ENCODE data around the gene DNASE1L3. TPM values are rescaled to one million over a fixed set of nuclear protein-coding genes. Genes with fewer than 3 reads are reported as not detected.

DNASE1L3 gene
- total and polyA plus RNA-seq, 2 of the 8 experiments (the other 6 are each of a cell fraction or from before 2014, with no cell fraction given) = not detected

DNA sequence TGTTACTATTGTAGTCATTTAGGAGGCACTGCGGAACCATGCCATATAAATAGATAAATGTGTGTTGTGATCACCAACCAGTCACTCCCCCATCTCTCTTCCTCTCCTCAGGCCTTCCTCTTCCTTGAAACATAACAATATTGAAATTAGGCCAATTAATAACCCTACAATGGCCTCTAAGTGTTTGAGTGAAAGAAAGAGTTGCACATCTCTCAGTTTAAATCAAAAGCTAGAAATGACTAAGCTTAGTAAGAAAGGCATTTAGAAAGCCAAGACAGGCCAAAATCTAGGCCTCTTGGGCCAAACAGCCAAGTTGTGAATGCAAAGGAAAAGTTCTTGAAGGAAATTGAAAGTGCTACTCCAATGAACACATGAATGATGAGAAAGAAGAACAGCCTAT lies 8.1 kb upstream of the DNASE1L3 start (continued):
- TF ChIP-seq, protein P1, sequence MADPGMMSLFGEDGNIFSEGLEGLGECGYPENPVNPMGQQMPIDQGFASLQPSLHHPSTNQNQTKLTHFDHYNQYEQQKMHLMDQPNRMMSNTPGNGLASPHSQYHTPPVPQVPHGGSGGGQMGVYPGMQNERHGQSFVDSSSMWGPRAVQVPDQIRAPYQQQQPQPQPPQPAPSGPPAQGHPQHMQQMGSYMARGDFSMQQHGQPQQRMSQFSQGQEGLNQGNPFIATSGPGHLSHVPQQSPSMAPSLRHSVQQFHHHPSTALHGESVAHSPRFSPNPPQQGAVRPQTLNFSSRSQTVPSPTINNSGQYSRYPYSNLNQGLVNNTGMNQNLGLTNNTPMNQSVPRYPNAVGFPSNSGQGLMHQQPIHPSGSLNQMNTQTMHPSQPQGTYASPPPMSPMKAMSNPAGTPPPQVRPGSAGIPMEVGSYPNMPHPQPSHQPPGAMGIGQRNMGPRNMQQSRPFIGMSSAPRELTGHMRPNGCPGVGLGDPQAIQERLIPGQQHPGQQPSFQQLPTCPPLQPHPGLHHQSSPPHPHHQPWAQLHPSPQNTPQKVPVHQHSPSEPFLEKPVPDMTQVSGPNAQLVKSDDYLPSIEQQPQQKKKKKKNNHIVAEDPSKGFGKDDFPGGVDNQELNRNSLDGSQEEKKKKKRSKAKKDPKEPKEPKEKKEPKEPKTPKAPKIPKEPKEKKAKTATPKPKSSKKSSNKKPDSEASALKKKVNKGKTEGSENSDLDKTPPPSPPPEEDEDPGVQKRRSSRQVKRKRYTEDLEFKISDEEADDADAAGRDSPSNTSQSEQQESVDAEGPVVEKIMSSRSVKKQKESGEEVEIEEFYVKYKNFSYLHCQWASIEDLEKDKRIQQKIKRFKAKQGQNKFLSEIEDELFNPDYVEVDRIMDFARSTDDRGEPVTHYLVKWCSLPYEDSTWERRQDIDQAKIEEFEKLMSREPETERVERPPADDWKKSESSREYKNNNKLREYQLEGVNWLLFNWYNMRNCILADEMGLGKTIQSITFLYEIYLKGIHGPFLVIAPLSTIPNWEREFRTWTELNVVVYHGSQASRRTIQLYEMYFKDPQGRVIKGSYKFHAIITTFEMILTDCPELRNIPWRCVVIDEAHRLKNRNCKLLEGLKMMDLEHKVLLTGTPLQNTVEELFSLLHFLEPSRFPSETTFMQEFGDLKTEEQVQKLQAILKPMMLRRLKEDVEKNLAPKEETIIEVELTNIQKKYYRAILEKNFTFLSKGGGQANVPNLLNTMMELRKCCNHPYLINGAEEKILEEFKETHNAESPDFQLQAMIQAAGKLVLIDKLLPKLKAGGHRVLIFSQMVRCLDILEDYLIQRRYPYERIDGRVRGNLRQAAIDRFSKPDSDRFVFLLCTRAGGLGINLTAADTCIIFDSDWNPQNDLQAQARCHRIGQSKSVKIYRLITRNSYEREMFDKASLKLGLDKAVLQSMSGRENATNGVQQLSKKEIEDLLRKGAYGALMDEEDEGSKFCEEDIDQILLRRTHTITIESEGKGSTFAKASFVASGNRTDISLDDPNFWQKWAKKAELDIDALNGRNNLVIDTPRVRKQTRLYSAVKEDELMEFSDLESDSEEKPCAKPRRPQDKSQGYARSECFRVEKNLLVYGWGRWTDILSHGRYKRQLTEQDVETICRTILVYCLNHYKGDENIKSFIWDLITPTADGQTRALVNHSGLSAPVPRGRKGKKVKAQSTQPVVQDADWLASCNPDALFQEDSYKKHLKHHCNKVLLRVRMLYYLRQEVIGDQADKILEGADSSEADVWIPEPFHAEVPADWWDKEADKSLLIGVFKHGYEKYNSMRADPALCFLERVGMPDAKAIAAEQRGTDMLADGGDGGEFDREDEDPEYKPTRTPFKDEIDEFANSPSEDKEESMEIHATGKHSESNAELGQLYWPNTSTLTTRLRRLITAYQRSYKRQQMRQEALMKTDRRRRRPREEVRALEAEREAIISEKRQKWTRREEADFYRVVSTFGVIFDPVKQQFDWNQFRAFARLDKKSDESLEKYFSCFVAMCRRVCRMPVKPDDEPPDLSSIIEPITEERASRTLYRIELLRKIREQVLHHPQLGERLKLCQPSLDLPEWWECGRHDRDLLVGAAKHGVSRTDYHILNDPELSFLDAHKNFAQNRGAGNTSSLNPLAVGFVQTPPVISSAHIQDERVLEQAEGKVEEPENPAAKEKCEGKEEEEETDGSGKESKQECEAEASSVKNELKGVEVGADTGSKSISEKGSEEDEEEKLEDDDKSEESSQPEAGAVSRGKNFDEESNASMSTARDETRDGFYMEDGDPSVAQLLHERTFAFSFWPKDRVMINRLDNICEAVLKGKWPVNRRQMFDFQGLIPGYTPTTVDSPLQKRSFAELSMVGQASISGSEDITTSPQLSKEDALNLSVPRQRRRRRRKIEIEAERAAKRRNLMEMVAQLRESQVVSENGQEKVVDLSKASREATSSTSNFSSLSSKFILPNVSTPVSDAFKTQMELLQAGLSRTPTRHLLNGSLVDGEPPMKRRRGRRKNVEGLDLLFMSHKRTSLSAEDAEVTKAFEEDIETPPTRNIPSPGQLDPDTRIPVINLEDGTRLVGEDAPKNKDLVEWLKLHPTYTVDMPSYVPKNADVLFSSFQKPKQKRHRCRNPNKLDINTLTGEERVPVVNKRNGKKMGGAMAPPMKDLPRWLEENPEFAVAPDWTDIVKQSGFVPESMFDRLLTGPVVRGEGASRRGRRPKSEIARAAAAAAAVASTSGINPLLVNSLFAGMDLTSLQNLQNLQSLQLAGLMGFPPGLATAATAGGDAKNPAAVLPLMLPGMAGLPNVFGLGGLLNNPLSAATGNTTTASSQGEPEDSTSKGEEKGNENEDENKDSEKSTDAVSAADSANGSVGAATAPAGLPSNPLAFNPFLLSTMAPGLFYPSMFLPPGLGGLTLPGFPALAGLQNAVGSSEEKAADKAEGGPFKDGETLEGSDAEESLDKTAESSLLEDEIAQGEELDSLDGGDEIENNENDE (IDR thresholded peaks at IDR 0.05; ENCODE audit: insufficient replicate concordance, low read length) = no peak
- TF ChIP-seq EP300 (IDR thresholded peaks at IDR 0.05; ENCODE audit: borderline replicate concordance in 1 of 2, low read depth in 2 of 2, low read length in 2 of 2) (no peak), JUN (IDR thresholded peaks at IDR 0.05; ENCODE audit: low read depth, low read length) (no peak), RBBP5 (IDR thresholded peaks at IDR 0.05; ENCODE audit: borderline replicate concordance, low read depth, low read length) (no peak), TBP (IDR thresholded peaks at IDR 0.05; ENCODE audit: low read depth, low read length) (no peak), EGR1 (IDR thresholded peaks at IDR 0.05; ENCODE audit: borderline replicate concordance, low read depth, low read length) (no peak), JUND (IDR thresholded peaks at IDR 0.05; ENCODE audit: low read length) (no peak), HDAC2 (IDR thresholded peaks at IDR 0.05; ENCODE audit: borderline replicate concordance in 1 of 2, low read depth in 2 of 2, low read length in 2 of 2) (no peak)
- TF ChIP-seq, protein P2, sequence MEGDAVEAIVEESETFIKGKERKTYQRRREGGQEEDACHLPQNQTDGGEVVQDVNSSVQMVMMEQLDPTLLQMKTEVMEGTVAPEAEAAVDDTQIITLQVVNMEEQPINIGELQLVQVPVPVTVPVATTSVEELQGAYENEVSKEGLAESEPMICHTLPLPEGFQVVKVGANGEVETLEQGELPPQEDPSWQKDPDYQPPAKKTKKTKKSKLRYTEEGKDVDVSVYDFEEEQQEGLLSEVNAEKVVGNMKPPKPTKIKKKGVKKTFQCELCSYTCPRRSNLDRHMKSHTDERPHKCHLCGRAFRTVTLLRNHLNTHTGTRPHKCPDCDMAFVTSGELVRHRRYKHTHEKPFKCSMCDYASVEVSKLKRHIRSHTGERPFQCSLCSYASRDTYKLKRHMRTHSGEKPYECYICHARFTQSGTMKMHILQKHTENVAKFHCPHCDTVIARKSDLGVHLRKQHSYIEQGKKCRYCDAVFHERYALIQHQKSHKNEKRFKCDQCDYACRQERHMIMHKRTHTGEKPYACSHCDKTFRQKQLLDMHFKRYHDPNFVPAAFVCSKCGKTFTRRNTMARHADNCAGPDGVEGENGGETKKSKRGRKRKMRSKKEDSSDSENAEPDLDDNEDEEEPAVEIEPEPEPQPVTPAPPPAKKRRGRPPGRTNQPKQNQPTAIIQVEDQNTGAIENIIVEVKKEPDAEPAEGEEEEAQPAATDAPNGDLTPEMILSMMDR (IDR thresholded peaks at IDR 0.05; ENCODE audit: control extremely low read depth in 1 of 3, insufficient read depth in 1 of 3, low read depth in 1 of 3, low read length in 3 of 3) = no peak

Data from H1 (cell line).